GM23338 (cell line): ENCODE measurements around the gene MDGA2.

Experiments
- EZH2 ChIP-seq: fragments of 200-600 bp; sonication (generic); IDR thresholded peaks from one replicate; pipeline ENCODE4 v1.8.0; 2017; ENCODE audit warnings: antibody characterized with exemption, mild to moderate bottlenecking, low read depth; ENCODE audit not compliant: unreplicated experiment
- EZH2phosphoT487 ChIP-seq: fragments of 200-600 bp; sonication (generic); IDR thresholded peaks from one replicate; pipeline ENCODE4 v1.8.1; 2018; ENCODE audit warnings: antibody characterized with exemption; ENCODE audit not compliant: unreplicated experiment
- JUNB ChIP-seq: IDR thresholded peaks from one replicate; pipeline ENCODE4 v1.6.1; 2016; ENCODE audit warnings: antibody characterized with exemption; ENCODE audit not compliant: unreplicated experiment
- POLR2AphosphoS5 ChIP-seq: IDR thresholded peaks from 2 replicates; pipeline ENCODE4 v1.6.1; 2016; ENCODE audit warnings: antibody characterized with exemption, low read depth
- REST ChIP-seq: IDR thresholded peaks from one replicate; pipeline ENCODE4 v1.6.1; 2018; ENCODE audit warnings: antibody characterized with exemption; ENCODE audit not compliant: unreplicated experiment
- STAT1 ChIP-seq: IDR thresholded peaks from one replicate; pipeline ENCODE4 v1.6.1; 2016; ENCODE audit warnings: antibody characterized with exemption; ENCODE audit not compliant: unreplicated experiment
- TF ChIP-seq, protein P1 (sequence below), 2 experiments: fragments of 200-600 bp in 1 of 2; sonication (generic) in 1 of 2; conservative IDR thresholded peaks; 2 replicates each; pipeline versions ENCODE4 v1.5.1 to v1.6.1; 2016 to 2017; ENCODE audit warnings: antibody characterized with exemption in 2 of 2, low read depth in 2 of 2, mild to moderate bottlenecking in 2 of 2, moderate library complexity in 1 of 2
- TF ChIP-seq, protein P2 (sequence below): fragments of 250-450 bp; sonication (Bioruptor Pico); IDR thresholded peaks from 2 replicates; pipeline ENCODE4 v1.5.0; 2020; ENCODE audit warnings: mild to moderate bottlenecking, moderate library complexity

DNA sequence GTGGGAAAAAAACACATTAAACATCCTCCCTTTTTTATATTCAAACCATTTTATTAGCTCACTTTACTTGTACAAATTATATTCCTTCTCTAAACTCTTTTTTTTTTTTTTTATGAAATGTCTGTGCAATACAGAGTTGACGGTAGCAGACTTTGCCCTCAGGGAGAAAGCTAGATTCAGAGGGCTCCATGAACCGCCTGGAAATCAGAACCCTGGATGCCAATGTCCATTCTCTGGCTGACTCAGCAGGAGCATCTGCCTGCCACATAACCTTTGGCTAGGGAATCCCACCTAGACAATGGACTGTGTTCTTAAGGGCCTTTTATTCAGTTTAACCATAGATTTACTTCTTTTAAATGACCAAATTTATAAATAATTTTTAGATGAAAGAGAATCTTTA lies 467.0 kb downstream of the MDGA2 start:
- TF ChIP-seq JUNB = no peak
- TF ChIP-seq EZH2phosphoT487 = no peak
- TF ChIP-seq, protein P1, sequence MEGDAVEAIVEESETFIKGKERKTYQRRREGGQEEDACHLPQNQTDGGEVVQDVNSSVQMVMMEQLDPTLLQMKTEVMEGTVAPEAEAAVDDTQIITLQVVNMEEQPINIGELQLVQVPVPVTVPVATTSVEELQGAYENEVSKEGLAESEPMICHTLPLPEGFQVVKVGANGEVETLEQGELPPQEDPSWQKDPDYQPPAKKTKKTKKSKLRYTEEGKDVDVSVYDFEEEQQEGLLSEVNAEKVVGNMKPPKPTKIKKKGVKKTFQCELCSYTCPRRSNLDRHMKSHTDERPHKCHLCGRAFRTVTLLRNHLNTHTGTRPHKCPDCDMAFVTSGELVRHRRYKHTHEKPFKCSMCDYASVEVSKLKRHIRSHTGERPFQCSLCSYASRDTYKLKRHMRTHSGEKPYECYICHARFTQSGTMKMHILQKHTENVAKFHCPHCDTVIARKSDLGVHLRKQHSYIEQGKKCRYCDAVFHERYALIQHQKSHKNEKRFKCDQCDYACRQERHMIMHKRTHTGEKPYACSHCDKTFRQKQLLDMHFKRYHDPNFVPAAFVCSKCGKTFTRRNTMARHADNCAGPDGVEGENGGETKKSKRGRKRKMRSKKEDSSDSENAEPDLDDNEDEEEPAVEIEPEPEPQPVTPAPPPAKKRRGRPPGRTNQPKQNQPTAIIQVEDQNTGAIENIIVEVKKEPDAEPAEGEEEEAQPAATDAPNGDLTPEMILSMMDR (conservative IDR thresholded peaks at IDR 0.05; ENCODE audit: low read depth in 2 of 2) = no peak
- TF ChIP-seq, protein P2, sequence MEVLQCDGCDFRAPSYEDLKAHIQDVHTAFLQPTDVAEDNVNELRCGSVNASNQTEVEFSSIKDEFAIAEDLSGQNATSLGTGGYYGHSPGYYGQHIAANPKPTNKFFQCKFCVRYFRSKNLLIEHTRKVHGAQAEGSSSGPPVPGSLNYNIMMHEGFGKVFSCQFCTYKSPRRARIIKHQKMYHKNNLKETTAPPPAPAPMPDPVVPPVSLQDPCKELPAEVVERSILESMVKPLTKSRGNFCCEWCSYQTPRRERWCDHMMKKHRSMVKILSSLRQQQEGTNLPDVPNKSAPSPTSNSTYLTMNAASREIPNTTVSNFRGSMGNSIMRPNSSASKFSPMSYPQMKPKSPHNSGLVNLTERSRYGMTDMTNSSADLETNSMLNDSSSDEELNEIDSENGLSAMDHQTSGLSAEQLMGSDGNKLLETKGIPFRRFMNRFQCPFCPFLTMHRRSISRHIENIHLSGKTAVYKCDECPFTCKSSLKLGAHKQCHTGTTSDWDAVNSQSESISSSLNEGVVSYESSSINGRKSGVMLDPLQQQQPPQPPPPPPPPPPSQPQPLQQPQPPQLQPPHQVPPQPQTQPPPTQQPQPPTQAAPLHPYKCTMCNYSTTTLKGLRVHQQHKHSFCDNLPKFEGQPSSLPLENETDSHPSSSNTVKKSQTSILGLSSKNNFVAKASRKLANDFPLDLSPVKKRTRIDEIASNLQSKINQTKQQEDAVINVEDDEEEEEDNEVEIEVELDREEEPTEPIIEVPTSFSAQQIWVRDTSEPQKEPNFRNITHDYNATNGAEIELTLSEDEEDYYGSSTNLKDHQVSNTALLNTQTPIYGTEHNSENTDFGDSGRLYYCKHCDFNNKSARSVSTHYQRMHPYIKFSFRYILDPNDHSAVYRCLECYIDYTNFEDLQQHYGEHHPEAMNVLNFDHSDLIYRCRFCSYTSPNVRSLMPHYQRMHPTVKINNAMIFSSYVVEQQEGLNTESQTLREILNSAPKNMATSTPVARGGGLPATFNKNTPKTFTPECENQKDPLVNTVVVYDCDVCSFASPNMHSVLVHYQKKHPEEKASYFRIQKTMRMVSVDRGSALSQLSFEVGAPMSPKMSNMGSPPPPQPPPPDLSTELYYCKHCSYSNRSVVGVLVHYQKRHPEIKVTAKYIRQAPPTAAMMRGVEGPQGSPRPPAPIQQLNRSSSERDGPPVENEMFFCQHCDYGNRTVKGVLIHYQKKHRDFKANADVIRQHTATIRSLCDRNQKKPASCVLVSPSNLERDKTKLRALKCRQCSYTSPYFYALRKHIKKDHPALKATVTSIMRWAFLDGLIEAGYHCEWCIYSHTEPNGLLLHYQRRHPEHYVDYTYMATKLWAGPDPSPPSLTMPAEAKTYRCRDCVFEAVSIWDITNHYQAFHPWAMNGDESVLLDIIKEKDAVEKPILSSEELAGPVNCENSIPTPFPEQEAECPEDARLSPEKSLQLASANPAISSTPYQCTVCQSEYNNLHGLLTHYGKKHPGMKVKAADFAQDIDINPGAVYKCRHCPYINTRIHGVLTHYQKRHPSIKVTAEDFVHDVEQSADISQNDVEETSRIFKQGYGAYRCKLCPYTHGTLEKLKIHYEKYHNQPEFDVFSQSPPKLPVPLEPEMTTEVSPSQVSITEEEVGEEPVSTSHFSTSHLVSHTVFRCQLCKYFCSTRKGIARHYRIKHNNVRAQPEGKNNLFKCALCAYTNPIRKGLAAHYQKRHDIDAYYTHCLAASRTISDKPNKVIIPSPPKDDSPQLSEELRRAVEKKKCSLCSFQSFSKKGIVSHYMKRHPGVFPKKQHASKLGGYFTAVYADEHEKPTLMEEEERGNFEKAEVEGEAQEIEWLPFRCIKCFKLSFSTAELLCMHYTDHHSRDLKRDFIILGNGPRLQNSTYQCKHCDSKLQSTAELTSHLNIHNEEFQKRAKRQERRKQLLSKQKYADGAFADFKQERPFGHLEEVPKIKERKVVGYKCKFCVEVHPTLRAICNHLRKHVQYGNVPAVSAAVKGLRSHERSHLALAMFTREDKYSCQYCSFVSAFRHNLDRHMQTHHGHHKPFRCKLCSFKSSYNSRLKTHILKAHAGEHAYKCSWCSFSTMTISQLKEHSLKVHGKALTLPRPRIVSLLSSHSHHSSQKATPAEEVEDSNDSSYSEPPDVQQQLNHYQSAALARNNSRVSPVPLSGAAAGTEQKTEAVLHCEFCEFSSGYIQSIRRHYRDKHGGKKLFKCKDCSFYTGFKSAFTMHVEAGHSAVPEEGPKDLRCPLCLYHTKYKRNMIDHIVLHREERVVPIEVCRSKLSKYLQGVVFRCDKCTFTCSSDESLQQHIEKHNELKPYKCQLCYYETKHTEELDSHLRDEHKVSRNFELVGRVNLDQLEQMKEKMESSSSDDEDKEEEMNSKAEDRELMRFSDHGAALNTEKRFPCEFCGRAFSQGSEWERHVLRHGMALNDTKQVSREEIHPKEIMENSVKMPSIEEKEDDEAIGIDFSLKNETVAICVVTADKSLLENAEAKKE (CRISPR knock-in tag) = no peak
- no peak for TF ChIP-seq REST
- TF ChIP-seq POLR2AphosphoS5 = no peak
- no peak for TF ChIP-seq STAT1
- no peak for TF ChIP-seq EZH2
